Left lung (tissue), 10 donors: Measurements from ENCODE around the gene ANGPTL8. TPM values are rescaled to one million over a fixed set of nuclear protein-coding genes. Genes with fewer than 3 reads are reported as not detected.

ENCODE experiments used
- ATAC-seq: fragments of 200-7000 bp; cut with Tn5 transposase; one replicate; pipeline ENCODE4 v1.9.1; 2020; ENCODE audit warnings: moderate library complexity
- DNase-seq, 4 donors: peaks; one replicate each; pipeline ENCODE4 v3.0.0-alpha.2; 2013 to 2020
- H3K27ac ChIP-seq, 2 donors: fragments of 200-600 bp; sonication (generic) in 1 of 2; one replicate each; pipeline versions ENCODE4 v1.5.0 to v1.8.0; 2020 to 2021
- H3K27me3 ChIP-seq, 2 donors: fragments of 200-600 bp; sonication (generic) in 1 of 2; one replicate each; pipeline versions ENCODE4 v1.5.0 to v1.8.0; 2020 to 2021
- H3K36me3 ChIP-seq, 2 donors: fragments of 200-600 bp; sonication (generic) in 1 of 2; one replicate each; pipeline versions ENCODE4 v1.5.0 to v1.8.0; 2020 to 2021
- H3K4me1 ChIP-seq, 2 donors: fragments of 200-600 bp; one replicate each; pipeline ENCODE4 v1.8.0; 2021
- H3K4me3 ChIP-seq, 2 donors: fragments of 200-600 bp; sonication (generic) in 1 of 2; one replicate each; pipeline versions ENCODE4 v1.5.0 to v1.8.0; 2020 to 2021; ENCODE audit warnings: mild to moderate bottlenecking in 1 of 2
- H3K9me3 ChIP-seq, 2 donors: fragments of 200-600 bp; sonication (generic) in 1 of 2; one replicate each; pipeline versions ENCODE4 v1.5.0 to v1.8.0; 2020 to 2021
- intact Hi-C, 2 donors: fragments of 100-400 bp; cut with DNase I; formaldehyde crosslinking; loops; one replicate each; pipeline versions ENCODE4 v1.11.2 to v1.14.2; 2022
- polyA plus RNA-seq, 6 donors: library from polyadenylated mRNA; unstranded; fragments of 120-200 nt; gene quantifications; one replicate each; pipeline ENCODE4 v1.2.1, GENCODE V29; 2013; ENCODE audit not compliant: insufficient read length in 6 of 6
- total RNA-seq, 2 donors: library from RNA; stranded (reverse); fragmentation: NEBNext Ultra II Directional; extraction: Animal tissue kit (Norgen Biotek cat#: 25700); gene quantifications; one replicate each; pipeline ENCODE4 v1.2.1, GENCODE V29; 2021
- TF ChIP-seq, protein P1 (sequence below), 2 donors: fragments of 200-600 bp; sonication (generic) in 1 of 2; IDR thresholded peaks; one replicate each; pipeline versions ENCODE4 v1.5.0 to v1.8.0; 2021; ENCODE audit warnings: antibody characterized with exemption in 2 of 2
- donor health status: DM: no; HTN: yes; CAD: no.
- donor health status: DM: no; HTN: no; CAD: no.

The ANGPTL8 gene
- total and polyA plus RNA-seq, 8 donors: 0.49 to 1.3 (median 1.0) TPM; not detected in 2

DNA sequence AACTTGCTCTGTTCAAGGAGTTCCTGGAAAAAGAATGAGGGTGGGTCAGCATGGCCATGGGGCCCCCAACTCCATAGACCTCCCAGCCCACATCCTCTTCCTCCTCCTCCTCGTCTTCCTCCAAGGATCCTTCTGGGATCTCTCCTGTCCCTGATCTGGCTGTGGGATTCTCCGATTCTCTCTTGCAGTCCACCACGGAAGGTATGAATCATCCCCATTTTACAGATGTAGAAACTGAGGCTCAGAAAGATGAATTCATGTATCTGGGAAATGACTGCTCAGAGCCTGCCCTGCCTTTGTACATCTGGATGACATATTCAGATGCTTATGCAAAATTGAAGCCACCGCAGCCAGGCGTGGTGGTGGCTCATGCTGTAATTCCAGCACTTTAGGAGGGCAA lies 39.9 kb upstream of the ANGPTL8 start:
- no peaks in the 10 kb centered on the region for H3K9me3 ChIP-seq
- H3K4me1 ChIP-seq: peaks cover 14 to 48% of the 10 kb centered on the region in 2 donors
- intact Hi-C loops: loop anchor here in 1 of 2 donors (10.0 kb wide), 1 partner anchor 55 kb away; no protein-coding TSS in a partner anchor
- H3K27me3 ChIP-seq: peaks cover 0 to 10% of the 10 kb centered on the region in 2 donors
- ATAC-seq (no peak), DNase-seq (no peak)
- peaks cover 0 to 21% of the 10 kb centered on the region in 2 donors for H3K36me3 ChIP-seq
- no peak overlapping the region for H3K27ac ChIP-seq
- H3K4me3 ChIP-seq: no peak overlapping the region
- TF ChIP-seq, protein P1, sequence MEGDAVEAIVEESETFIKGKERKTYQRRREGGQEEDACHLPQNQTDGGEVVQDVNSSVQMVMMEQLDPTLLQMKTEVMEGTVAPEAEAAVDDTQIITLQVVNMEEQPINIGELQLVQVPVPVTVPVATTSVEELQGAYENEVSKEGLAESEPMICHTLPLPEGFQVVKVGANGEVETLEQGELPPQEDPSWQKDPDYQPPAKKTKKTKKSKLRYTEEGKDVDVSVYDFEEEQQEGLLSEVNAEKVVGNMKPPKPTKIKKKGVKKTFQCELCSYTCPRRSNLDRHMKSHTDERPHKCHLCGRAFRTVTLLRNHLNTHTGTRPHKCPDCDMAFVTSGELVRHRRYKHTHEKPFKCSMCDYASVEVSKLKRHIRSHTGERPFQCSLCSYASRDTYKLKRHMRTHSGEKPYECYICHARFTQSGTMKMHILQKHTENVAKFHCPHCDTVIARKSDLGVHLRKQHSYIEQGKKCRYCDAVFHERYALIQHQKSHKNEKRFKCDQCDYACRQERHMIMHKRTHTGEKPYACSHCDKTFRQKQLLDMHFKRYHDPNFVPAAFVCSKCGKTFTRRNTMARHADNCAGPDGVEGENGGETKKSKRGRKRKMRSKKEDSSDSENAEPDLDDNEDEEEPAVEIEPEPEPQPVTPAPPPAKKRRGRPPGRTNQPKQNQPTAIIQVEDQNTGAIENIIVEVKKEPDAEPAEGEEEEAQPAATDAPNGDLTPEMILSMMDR (IDR thresholded peaks at IDR 0.05): no peak

DNA sequence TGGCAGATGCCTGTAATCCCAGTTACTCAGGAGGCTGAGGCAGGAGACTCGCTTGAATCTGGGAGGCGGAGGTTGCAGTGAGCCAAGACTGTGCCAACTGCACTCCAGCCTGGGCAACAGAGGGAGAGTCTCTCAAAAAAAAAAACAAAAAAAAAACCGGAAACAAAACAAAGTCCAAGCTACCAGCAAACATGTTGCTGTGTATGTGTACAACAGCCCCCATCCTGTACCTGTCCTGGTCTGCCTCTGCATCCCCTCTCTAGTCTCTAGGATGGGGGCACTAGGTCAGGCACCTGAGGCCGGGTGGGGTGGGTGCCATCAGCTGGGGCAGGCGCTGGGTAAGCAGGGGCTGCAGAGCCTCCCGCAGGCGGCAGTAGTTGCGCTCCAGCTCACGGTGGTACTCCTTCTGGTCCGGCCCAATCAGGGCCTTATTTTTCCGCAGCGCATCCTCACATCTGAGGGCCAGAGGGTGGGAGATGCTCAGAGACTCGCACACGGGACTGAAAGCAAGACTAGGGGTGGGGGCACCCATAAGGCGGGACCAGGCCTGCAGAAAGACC lies 39.3 kb upstream of the ANGPTL8 start:
- Histone ChIP-seq H3K27me3 (peaks cover 0 to 10% of the 10 kb centered on the region in 2 donors), H3K9me3 (no peaks in the 10 kb centered on the region), H3K4me1 (peaks cover 10 to 46% of the 10 kb centered on the region in 2 donors), H3K36me3 (peaks cover 0 to 21% of the 10 kb centered on the region in 2 donors), H3K27ac (no peak overlapping the region), H3K4me3 (no peak overlapping the region)
- intact Hi-C loops: loop anchor here in 1 of 2 donors (10.0 kb wide), 1 partner anchor 165 kb away; no protein-coding TSS in a partner anchor
- ATAC-seq (no peak), DNase-seq (no peak)
- TF ChIP-seq, protein P1 (IDR thresholded peaks at IDR 0.05): no peak

DNA sequence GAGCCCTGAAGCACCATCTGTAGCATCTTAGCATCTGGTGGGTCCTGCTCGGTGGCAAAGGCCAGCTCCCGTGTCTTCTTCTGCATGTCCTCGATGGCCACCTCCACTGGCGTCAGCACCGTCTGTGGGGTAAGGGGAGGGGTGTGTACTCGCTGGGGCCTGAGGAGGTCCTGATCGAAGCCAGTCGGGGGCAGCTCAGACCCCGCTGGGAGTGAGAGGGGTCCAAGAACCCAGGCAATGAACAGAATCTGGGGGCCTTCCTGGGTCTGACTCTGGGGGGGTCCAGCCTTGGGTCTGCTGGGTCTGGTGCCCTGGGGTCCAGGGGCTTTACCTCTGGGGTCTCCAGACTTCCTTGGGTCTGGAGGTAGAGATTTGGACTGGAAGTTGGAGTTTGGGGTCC lies 38.5 kb upstream of the ANGPTL8 start:
- Histone ChIP-seq H3K27me3 (peaks cover 0 to 10% of the 10 kb centered on the region in 2 donors), H3K27ac (no peak overlapping the region), H3K4me3 (no peak overlapping the region), H3K9me3 (no peaks in the 10 kb centered on the region), H3K4me1 (peaks cover 6 to 38% of the 10 kb centered on the region in 2 donors), H3K36me3 (peaks cover 0 to 21% of the 10 kb centered on the region in 2 donors)
- DNase-seq: no peak
- intact Hi-C loops: loop anchor here in 1 of 2 donors (10.0 kb wide), 1 partner anchor 166 kb away; no protein-coding TSS in a partner anchor
- ATAC-seq: no peak
- TF ChIP-seq, protein P1 (IDR thresholded peaks at IDR 0.05): no peak

GRCh38 chr19:11201791-11202190 lies 37.6 kb upstream of the ANGPTL8 start:
- no peak for ATAC-seq
- no peak overlapping the region for H3K27ac ChIP-seq

More at GRCh38 chr19:11201791-11202190, 37.6 kb upstream of the ANGPTL8 start:
- Histone ChIP-seq H3K27me3 (peaks cover 0 to 2% of the 10 kb centered on the region in 2 donors), H3K9me3 (no peaks in the 10 kb centered on the region), H3K36me3 (peaks cover 0 to 21% of the 10 kb centered on the region in 2 donors), H3K4me3 (no peak overlapping the region), H3K4me1 (peaks cover 6 to 29% of the 10 kb centered on the region in 2 donors)
- DNase-seq: no peak
- intact Hi-C loops: loop anchor here in 1 of 2 donors (2.0 to 10.0 kb wide), 2 partner anchors 63 to 167 kb away; no protein-coding TSS in a partner anchor
- TF ChIP-seq, protein P1 (IDR thresholded peaks at IDR 0.05): no peak
